ENCODE results near the gene HNRNPLL. TPM values are rescaled to one million over a fixed set of nuclear protein-coding genes. Genes with fewer than 3 reads are reported as not detected.
A peak's percentile ranks its signal among the peaks of the same experiment; 100 is the strongest.

The HNRNPLL gene
- total and polyA plus RNA-seq, 4 donors = 7.7 to 18.3 (median 13.1) TPM

DNA sequence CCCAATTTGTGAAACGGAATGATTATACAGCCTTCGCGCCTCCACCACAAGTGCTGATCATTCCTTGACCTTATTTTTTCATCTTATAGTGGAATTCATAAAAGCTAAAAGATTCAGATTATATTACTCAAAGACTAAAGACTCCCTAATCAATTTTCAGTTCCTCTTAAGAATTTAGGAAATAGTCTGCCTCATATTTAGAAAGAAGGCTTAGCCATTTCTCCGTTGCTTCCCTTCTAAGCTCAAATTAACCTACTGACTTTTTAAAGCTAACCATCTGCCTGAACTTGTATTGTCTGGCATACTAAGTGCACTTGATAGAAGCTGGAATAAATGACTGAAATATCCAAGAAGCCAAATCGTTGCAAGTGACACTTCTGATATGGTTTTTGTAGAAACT is 44.7 kb downstream of the HNRNPLL start:
- Histone ChIP-seq H3K4me3 (ENCODE audit: low read depth in 1 of 3, low read length in 3 of 3) (no peak overlapping the region), H3K9ac (ENCODE audit: low read depth in 1 of 2, low read length in 2 of 2) (no peak overlapping the region), H3K27ac (ENCODE audit: low read depth in 1 of 2, low read length in 2 of 2) (no peak overlapping the region), H3K9me3 (ENCODE audit: control insufficient read depth in 4 of 4, low read length in 3 of 4) (no peaks in the 10 kb centered on the region), H3K27me3 (ENCODE audit: control insufficient read depth in 4 of 4, insufficient read depth in 4 of 4, low read length in 3 of 4) (no peaks in the 10 kb centered on the region), H3K4me1 (ENCODE audit: control insufficient read depth in 4 of 4, insufficient read depth in 4 of 4, low read length in 3 of 4) (no peaks in the 10 kb centered on the region), H3K36me3 (ENCODE audit: control insufficient read depth in 4 of 4, insufficient read depth in 3 of 4, low read depth in 1 of 4, low read length in 3 of 4) (peaks cover 0 to 5% (median 1%) of the 10 kb centered on the region in 4 donors)
- WGBS = 95% methylated on average over 5 of the region's 5 CpGs
- DNase-seq (ENCODE audit: low spot score) = no peak
- no peak for TF ChIP-seq GABPA (IDR thresholded peaks at IDR 0.05 in 1 of 2, conservative IDR thresholded peaks at IDR 0.05 in 1 of 2)

DNA sequence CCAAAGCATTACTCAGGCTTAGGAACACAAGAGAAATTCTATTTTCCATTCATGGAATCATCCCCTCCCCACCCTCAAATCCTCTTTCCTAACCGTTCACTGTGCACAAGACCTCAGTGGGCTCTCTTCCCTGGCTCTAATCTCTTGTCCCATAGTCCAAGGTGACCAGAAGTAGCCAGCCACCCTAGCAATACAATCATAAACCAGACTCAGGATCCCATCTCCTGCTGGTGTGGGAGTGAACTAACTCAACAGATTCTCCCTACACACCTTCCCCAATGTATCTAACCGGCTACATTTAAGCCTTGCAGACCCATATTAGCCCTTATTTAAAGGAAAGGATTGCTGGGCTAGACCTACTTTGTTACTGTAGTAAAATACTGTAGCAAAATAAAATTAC is 45.5 kb downstream of the HNRNPLL start:
- 93% methylated on average over 2 of the region's 2 CpGs for WGBS
- Histone ChIP-seq H3K4me1 (ENCODE audit: control insufficient read depth in 4 of 4, insufficient read depth in 4 of 4, low read length in 3 of 4) (no peaks in the 10 kb centered on the region), H3K27ac (ENCODE audit: low read depth in 1 of 2, low read length in 2 of 2) (no peak overlapping the region), H3K27me3 (ENCODE audit: control insufficient read depth in 4 of 4, insufficient read depth in 4 of 4, low read length in 3 of 4) (no peaks in the 10 kb centered on the region), H3K9me3 (ENCODE audit: control insufficient read depth in 4 of 4, low read length in 3 of 4) (no peaks in the 10 kb centered on the region), H3K9ac (ENCODE audit: low read depth in 1 of 2, low read length in 2 of 2) (no peak overlapping the region), H3K36me3 (ENCODE audit: control insufficient read depth in 4 of 4, insufficient read depth in 3 of 4, low read depth in 1 of 4, low read length in 3 of 4) (peaks cover 0 to 5% (median 1%) of the 10 kb centered on the region in 4 donors), H3K4me3 (ENCODE audit: low read depth in 1 of 3, low read length in 3 of 3) (no peak overlapping the region)
- no peak for DNase-seq (ENCODE audit: low spot score)
- TF ChIP-seq, protein P1, sequence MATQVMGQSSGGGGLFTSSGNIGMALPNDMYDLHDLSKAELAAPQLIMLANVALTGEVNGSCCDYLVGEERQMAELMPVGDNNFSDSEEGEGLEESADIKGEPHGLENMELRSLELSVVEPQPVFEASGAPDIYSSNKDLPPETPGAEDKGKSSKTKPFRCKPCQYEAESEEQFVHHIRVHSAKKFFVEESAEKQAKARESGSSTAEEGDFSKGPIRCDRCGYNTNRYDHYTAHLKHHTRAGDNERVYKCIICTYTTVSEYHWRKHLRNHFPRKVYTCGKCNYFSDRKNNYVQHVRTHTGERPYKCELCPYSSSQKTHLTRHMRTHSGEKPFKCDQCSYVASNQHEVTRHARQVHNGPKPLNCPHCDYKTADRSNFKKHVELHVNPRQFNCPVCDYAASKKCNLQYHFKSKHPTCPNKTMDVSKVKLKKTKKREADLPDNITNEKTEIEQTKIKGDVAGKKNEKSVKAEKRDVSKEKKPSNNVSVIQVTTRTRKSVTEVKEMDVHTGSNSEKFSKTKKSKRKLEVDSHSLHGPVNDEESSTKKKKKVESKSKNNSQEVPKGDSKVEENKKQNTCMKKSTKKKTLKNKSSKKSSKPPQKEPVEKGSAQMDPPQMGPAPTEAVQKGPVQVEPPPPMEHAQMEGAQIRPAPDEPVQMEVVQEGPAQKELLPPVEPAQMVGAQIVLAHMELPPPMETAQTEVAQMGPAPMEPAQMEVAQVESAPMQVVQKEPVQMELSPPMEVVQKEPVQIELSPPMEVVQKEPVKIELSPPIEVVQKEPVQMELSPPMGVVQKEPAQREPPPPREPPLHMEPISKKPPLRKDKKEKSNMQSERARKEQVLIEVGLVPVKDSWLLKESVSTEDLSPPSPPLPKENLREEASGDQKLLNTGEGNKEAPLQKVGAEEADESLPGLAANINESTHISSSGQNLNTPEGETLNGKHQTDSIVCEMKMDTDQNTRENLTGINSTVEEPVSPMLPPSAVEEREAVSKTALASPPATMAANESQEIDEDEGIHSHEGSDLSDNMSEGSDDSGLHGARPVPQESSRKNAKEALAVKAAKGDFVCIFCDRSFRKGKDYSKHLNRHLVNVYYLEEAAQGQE (IDR thresholded peaks at IDR 0.05) = no peak
- no peak for TF ChIP-seq HNF4G (IDR thresholded peaks at IDR 0.05)

DNA sequence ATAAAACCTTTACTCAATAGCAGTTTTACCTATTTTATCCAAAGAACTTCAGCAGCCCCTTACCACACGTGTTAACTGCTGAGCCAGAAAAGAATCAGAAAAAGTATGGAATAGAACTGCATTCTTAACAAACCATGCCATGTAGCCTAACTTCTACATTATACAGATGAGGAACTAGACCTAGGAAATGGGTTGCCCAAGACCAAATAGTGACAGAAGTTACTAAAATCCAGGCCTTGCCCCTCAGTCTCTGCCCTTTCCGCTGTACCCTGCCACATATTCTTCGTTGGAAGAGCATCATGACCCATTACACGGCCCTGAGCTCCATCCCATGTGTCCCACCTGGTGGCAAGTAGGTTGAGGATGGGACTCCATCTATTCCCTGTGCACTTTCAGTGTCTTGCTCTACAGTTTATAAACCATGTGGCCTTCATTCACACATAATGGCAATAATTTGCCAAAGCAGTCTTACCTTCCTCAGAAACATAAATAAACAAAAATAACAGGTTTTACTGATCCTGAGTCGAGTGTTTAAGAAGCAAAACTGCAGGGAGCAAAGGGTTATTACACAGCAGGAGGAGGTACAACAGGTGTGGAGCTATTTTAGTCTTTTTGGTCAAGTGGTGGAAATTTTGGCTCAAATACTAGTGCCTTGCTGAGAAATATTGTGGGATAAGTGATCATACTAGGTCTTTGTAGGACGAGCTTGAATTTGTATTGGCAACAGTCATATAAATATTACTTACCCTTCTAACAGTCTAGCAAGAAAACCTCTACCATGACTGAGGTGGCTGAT is 46.5 kb downstream of the HNRNPLL start:
- no peaks in the 10 kb centered on the region for H3K4me1 ChIP-seq (ENCODE audit: control insufficient read depth in 4 of 4, insufficient read depth in 4 of 4, low read length in 3 of 4)
- H3K9ac ChIP-seq (ENCODE audit: low read depth in 1 of 2, low read length in 2 of 2) = no peak overlapping the region
- H3K36me3 ChIP-seq (ENCODE audit: control insufficient read depth in 4 of 4, insufficient read depth in 3 of 4, low read depth in 1 of 4, low read length in 3 of 4) = peaks cover 0 to 2% (median 0%) of the 10 kb centered on the region in 4 donors
- no peaks in the 10 kb centered on the region for H3K27me3 ChIP-seq (ENCODE audit: control insufficient read depth in 4 of 4, insufficient read depth in 4 of 4, low read length in 3 of 4)
- H3K9me3 ChIP-seq (ENCODE audit: control insufficient read depth in 4 of 4, low read length in 3 of 4) = no peaks in the 10 kb centered on the region
- H3K4me3 ChIP-seq (ENCODE audit: low read depth in 1 of 3, low read length in 3 of 3) = no peak overlapping the region
- no peak for DNase-seq (ENCODE audit: low spot score)
- WGBS = 92% methylated on average over 6 of the region's 6 CpGs
- TF ChIP-seq RXRA (IDR thresholded peaks at IDR 0.05) (no peak), TAF1 (conservative IDR thresholded peaks at IDR 0.05) (no peak), FOXA2 (IDR thresholded peaks at IDR 0.05) (no peak), HNF4G (IDR thresholded peaks at IDR 0.05) (no peak)
- H3K27ac ChIP-seq (ENCODE audit: low read depth in 1 of 2, low read length in 2 of 2) = no peak overlapping the region

DNA sequence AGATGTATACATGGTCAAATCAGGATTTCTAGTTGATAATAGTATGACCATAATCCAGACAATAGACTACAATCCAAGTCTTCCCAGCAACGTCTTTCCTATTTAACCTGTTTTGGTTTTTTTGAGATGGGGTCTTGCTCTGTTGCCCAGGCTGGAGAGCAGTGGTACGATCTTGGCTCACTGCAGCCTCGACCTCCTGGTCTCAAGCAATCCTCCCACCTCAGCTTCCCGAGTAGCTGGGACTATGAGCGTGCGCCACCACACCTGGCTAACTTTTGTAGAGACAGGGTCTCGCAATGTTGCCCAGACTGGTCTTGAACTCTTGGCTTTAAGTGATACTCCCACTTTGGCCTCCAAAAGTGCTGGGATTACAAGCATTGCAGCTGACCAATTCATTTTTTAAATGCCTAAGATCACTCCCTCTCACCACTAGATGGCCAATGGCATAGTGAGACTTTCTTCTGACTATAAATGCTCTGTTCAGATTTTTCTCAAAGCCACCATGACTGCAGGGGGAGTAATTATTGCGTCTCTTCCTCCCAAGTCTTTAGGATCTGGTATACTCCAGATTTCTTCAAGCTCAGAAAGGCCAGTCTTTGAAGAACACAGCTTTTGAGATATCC is 47.6 kb downstream of the HNRNPLL start:
- DNase-seq (ENCODE audit: low spot score) = no peak
- Histone ChIP-seq H3K27ac (ENCODE audit: low read depth in 1 of 2, low read length in 2 of 2) (no peak overlapping the region), H3K9ac (ENCODE audit: low read depth in 1 of 2, low read length in 2 of 2) (no peak overlapping the region), H3K36me3 (ENCODE audit: control insufficient read depth in 4 of 4, insufficient read depth in 3 of 4, low read depth in 1 of 4, low read length in 3 of 4) (peaks cover 0 to 2% (median 0%) of the 10 kb centered on the region in 4 donors), H3K4me3 (ENCODE audit: low read depth in 1 of 3, low read length in 3 of 3) (no peak overlapping the region), H3K9me3 (ENCODE audit: control insufficient read depth in 4 of 4, low read length in 3 of 4) (no peaks in the 10 kb centered on the region), H3K27me3 (ENCODE audit: control insufficient read depth in 4 of 4, insufficient read depth in 4 of 4, low read length in 3 of 4) (no peaks in the 10 kb centered on the region), H3K4me1 (ENCODE audit: control insufficient read depth in 4 of 4, insufficient read depth in 4 of 4, low read length in 3 of 4) (no peaks in the 10 kb centered on the region)
- TF ChIP-seq RAD21 (IDR thresholded peaks at IDR 0.05) (peak; percentile 49 to 73), TAF1 (conservative IDR thresholded peaks at IDR 0.05) (no peak), HNF4A (conservative IDR thresholded peaks at IDR 0.05) (no peak), FOXA2 (IDR thresholded peaks at IDR 0.05) (no peak), EGR1 (IDR thresholded peaks at IDR 0.05; ENCODE audit: low read depth in 2 of 2) (no peak)
- TF ChIP-seq, protein P2, sequence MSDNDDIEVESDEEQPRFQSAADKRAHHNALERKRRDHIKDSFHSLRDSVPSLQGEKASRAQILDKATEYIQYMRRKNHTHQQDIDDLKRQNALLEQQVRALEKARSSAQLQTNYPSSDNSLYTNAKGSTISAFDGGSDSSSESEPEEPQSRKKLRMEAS (IDR thresholded peaks at IDR 0.05) = no peak
- TF ChIP-seq, protein P3, sequence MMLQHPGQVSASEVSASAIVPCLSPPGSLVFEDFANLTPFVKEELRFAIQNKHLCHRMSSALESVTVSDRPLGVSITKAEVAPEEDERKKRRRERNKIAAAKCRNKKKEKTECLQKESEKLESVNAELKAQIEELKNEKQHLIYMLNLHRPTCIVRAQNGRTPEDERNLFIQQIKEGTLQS (IDR thresholded peaks at IDR 0.05) = no peak
- TF ChIP-seq, protein P4, sequence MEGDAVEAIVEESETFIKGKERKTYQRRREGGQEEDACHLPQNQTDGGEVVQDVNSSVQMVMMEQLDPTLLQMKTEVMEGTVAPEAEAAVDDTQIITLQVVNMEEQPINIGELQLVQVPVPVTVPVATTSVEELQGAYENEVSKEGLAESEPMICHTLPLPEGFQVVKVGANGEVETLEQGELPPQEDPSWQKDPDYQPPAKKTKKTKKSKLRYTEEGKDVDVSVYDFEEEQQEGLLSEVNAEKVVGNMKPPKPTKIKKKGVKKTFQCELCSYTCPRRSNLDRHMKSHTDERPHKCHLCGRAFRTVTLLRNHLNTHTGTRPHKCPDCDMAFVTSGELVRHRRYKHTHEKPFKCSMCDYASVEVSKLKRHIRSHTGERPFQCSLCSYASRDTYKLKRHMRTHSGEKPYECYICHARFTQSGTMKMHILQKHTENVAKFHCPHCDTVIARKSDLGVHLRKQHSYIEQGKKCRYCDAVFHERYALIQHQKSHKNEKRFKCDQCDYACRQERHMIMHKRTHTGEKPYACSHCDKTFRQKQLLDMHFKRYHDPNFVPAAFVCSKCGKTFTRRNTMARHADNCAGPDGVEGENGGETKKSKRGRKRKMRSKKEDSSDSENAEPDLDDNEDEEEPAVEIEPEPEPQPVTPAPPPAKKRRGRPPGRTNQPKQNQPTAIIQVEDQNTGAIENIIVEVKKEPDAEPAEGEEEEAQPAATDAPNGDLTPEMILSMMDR (IDR thresholded peaks at IDR 0.05; ENCODE audit: low read depth, low read length, missing input control) = peak; percentile 39
- 98% methylated on average over 8 of the region's 8 CpGs for WGBS

Data from liver (tissue), 9 donors.